DMS 273 (cell line): Measurements from ENCODE around the gene TLDC2.

Source experiments
- DNase-seq: peaks from one replicate; lab custom pipeline; 2025; ENCODE audit not compliant: unreplicated experiment; lab: John Stamatoyannopoulos, UW

The TLDC2 gene

GRCh38 chr20:36849333-36850065, 26.4 kb upstream of the TLDC2 start:
- no peak for DNase-seq

GRCh38 chr20:36850759-36851158, 25.2 kb upstream of the TLDC2 start:
- no peak for DNase-seq

- DNase-seq: no peak
Observed at GRCh38 chr20:36851490-36851889, 24.4 kb upstream of the TLDC2 start.

GRCh38 chr20:36852187-36852586, 23.8 kb upstream of the TLDC2 start:
- peak; percentile 92 for DNase-seq

GRCh38 chr20:36854348-36855240, 21.3 kb upstream of the TLDC2 start:
- DNase-seq: no peak

- no peak for DNase-seq
Observed at GRCh38 chr20:36855241-36855657, 20.7 kb upstream of the TLDC2 start.

GRCh38 chr20:36856195-36856594, 19.7 kb upstream of the TLDC2 start:
- DNase-seq: peak; percentile 51

GRCh38 chr20:36856691-36857635, 19.0 kb upstream of the TLDC2 start:
- DNase-seq: no peak

GRCh38 chr20:36859282-36859555, 16.7 kb upstream of the TLDC2 start:
- no peak for DNase-seq

GRCh38 chr20:36859700-36860330, 16.1 kb upstream of the TLDC2 start:
- DNase-seq: no peak

GRCh38 chr20:36860339-36860738, 15.6 kb upstream of the TLDC2 start:
- DNase-seq: no peak

GRCh38 chr20:36860811-36861624, 14.9 kb upstream of the TLDC2 start:
- no peak for DNase-seq

GRCh38 chr20:36861625-36861874, 14.4 kb upstream of the TLDC2 start:
- DNase-seq: peak; percentile 61

- DNase-seq: peak; percentile 96
Observed at GRCh38 chr20:36861875-36862801, 13.8 kb upstream of the TLDC2 start.

- DNase-seq: peak; percentile 65
Observed at GRCh38 chr20:36862857-36863668, 12.9 kb upstream of the TLDC2 start.

- no peak for DNase-seq
Observed at GRCh38 chr20:36865076-36865860, 10.7 kb upstream of the TLDC2 start.

- DNase-seq: no peak
Observed at GRCh38 chr20:36865861-36866149, 10.1 kb upstream of the TLDC2 start.

GRCh38 chr20:36866164-36866563, 9.8 kb upstream of the TLDC2 start:
- no peak for DNase-seq
